Thoracic aorta (tissue), 2 donors: ENCODE results near the gene NOX3. TPM values are rescaled to one million over a fixed set of nuclear protein-coding genes. Genes with fewer than 3 reads are reported as not detected.
A peak's percentile ranks its signal among the peaks of the same experiment; 100 is the strongest.
"Not testable (repeated sequence)": the region's sequence is repeated elsewhere in the genome, so short reads cannot be mapped to it uniquely, and the experiment has no call there.

Experiments
- ATAC-seq: fragments of 150-250 bp; one replicate; pipeline ENCODE4 v1.8.0; 2017; ENCODE audit warnings: low read depth; ENCODE audit not compliant: insufficient number of reproducible peaks, low FRiP score
- DNase-seq: peaks from one replicate; pipeline ENCODE4 v3.0.0-alpha.2; 2020; ENCODE audit warnings: low spot score
- H3K27ac ChIP-seq, 2 donors: fragments of 200-600 bp; sonication (generic); 1 replicate in 1 of 2; 2 replicates in 1 of 2; pipeline ENCODE4 v1.5.1; 2016; ENCODE audit warnings: mild to moderate bottlenecking in 2 of 2, moderate library complexity in 2 of 2
- H3K27me3 ChIP-seq: fragments of 200-600 bp; sonication (generic); replicated peaks from 2 replicates; pipeline ENCODE4 v1.6.0; 2016; ENCODE audit warnings: mild to moderate bottlenecking; ENCODE audit not compliant: insufficient read depth
- H3K36me3 ChIP-seq: fragments of 200-600 bp; sonication (generic); one replicate; pipeline ENCODE4 v1.5.1; 2016
- H3K4me1 ChIP-seq, 2 donors: fragments of 200-600 bp; sonication (generic); 1 replicate in 1 of 2; 2 replicates in 1 of 2; pipeline versions ENCODE4 v1.5.1 to v1.6.0; 2016; ENCODE audit warnings: low read depth in 2 of 2, mild to moderate bottlenecking in 1 of 2; ENCODE audit not compliant: control insufficient read depth in 1 of 2
- H3K4me3 ChIP-seq: fragments of 200-600 bp; sonication (generic); 2 replicates; pipeline ENCODE4 v1.5.1; 2016; ENCODE audit warnings: mild to moderate bottlenecking
- H3K9me3 ChIP-seq: fragments of 200-600 bp; sonication (generic); 2 replicates; pipeline ENCODE4 v1.5.1; 2016
- CTCF ChIP-seq: fragments of 200-600 bp; sonication (generic); IDR thresholded peaks from one replicate; pipeline ENCODE4 v1.5.1; 2019; ENCODE audit warnings: antibody characterized with exemption
- total RNA-seq, 2 donors: library from RNA; depleted of rRNA; stranded (reverse); fragments of >200 nt; gene quantifications; one replicate each; pipeline versions ENCODE4 v1.1.0 to v1.2.3, GENCODE V29; 2016

Gene NOX3
- total RNA-seq, 2 donors from 2014 or later, result not detected

GRCh38 chr6:155466539-155466938, 10.9 kb upstream of the NOX3 start:
- Histone ChIP-seq H3K27me3 (no peaks in the 10 kb centered on the region), H3K27ac (no peak overlapping the region), H3K36me3 (no peaks in the 10 kb centered on the region), H3K4me1 (no peaks in the 10 kb centered on the region), H3K9me3 (peaks cover 6% of the 10 kb centered on the region), H3K4me3 (no peak overlapping the region)
- ATAC-seq, result no peak
- TF ChIP-seq CTCF, result no peak
- no peak for DNase-seq

GRCh38 chr6:155461556-155461955, 5.9 kb upstream of the NOX3 start:
- Histone ChIP-seq H3K4me1 (no peaks in the 10 kb centered on the region), H3K27me3 (no peaks in the 10 kb centered on the region), H3K9me3 (no peaks in the 10 kb centered on the region), H3K36me3 (no peaks in the 10 kb centered on the region), H3K4me3 (peak overlapping the region; percentile 21), H3K27ac (no peak overlapping the region)
- DNase-seq, result no peak
- no peak for ATAC-seq
- TF ChIP-seq CTCF, result no peak

- DNase-seq (no peak), ATAC-seq (no peak)
- Histone ChIP-seq H3K27ac (no peak overlapping the region), H3K4me3 (no peak overlapping the region), H3K36me3 (no peaks in the 10 kb centered on the region), H3K27me3 (no peaks in the 10 kb centered on the region), H3K9me3 (no peaks in the 10 kb centered on the region), H3K4me1 (no peaks in the 10 kb centered on the region)
- no peak for TF ChIP-seq CTCF
Measured at GRCh38 chr6:155454471-155454870, 1.2 kb downstream of the NOX3 start.

GRCh38 chr6:155454008-155454407, 1.6 kb downstream of the NOX3 start:
- no peak for TF ChIP-seq CTCF
- no peak overlapping the region for H3K4me3 ChIP-seq
- no peak overlapping the region for H3K27ac ChIP-seq
- H3K36me3 ChIP-seq, result no peaks in the 10 kb centered on the region
- no peaks in the 10 kb centered on the region for H3K4me1 ChIP-seq
- H3K27me3 ChIP-seq, result no peaks in the 10 kb centered on the region
- no peaks in the 10 kb centered on the region for H3K9me3 ChIP-seq
- no peak for DNase-seq
- ATAC-seq, result no peak

- Histone ChIP-seq H3K9me3 (no peaks in the 10 kb centered on the region), H3K4me3 (no peak overlapping the region), H3K27me3 (no peaks in the 10 kb centered on the region), H3K36me3 (no peaks in the 10 kb centered on the region), H3K27ac (no peak overlapping the region), H3K4me1 (peaks cover 0 to 4% of the 10 kb centered on the region in 2 donors)
- no peak for ATAC-seq
- no peak for TF ChIP-seq CTCF
- DNase-seq, result no peak
Measured at GRCh38 chr6:155452576-155452975, 3.1 kb downstream of the NOX3 start.

GRCh38 chr6:155451530-155451929, 4.1 kb downstream of the NOX3 start:
- ATAC-seq, DNase-seq, H3K27ac ChIP-seq, H3K9me3 ChIP-seq, H3K4me3 ChIP-seq, H3K27me3 ChIP-seq, H3K36me3 ChIP-seq, H3K4me1 ChIP-seq: not testable (repeated sequence)
